Activated CD8-positive, alpha-beta memory T cell treated with anti-CD3 and anti-CD28 coated beads for 24 hours (primary cell): ENCODE data around the gene GAL3ST3.
A peak's percentile ranks its signal among the peaks of the same experiment; 100 is the strongest.
"Not testable (repeated sequence)": the region's sequence is repeated elsewhere in the genome, so short reads cannot be mapped to it uniquely, and the experiment has no call there.

Experiments
- DNase-seq: peaks from one replicate; pipeline ENCODE4 v3.0.0-alpha.2; 2020

GAL3ST3 gene

DNA sequence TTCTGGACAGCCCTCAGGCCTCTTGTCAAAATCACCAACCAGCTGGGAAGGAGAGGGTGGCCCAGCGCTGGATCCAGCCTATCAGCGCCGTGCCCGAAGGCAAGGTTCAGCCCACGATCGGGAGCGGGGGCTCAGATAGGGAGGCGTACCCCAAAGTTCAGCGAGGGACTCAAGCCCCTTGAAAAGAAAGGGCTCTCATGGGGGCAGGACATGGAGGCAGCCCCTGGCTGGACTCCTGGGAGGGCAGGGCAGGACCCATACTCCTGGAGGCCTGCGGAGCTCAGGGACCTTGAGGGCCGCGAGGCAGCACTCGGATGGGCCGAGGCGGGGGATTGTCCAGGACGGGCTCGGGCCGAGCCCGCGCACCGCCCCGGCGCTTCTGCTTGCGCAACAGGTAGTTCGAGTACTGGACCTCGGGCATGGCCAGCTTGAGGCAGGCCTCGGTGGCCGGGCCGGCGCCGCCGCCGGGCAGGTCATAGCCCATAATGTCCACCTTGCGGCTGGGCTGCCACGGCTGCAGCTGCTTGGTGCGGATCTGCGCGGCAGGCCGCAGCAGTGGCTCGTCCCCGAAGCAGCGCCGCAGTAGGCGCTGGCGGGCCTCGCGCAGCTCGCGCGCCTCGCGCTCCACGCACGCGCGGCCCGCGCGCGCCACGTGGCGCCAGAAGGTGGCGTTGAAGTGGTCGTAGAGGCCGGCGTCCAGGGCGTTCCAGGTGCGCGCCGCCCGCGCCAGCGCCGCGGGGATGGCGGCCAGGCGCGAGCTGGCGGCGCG is 6.5 kb downstream of the GAL3ST3 start:
- DNase-seq, result no peak

DNA sequence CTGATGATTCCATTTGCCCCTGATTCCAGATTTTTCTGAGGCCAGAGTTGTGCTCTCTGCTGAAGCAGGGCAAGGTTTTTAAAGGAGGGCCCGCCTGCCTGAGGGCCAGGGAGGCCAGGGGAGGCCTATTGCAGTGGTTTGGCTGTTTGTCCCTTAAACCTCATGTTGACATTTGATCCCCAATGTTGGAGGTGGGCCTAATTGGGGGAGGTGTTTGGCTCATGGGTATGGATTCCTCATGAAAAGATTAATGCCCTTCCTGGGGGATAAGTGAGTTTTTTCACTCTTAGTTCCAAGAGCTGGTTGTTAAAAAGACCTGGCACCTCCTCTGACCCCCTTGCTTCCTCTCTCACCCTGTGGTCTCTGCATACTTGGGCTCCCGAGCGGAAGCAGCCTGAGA is 9.2 kb downstream of the GAL3ST3 start:
- no peak for DNase-seq

DNA sequence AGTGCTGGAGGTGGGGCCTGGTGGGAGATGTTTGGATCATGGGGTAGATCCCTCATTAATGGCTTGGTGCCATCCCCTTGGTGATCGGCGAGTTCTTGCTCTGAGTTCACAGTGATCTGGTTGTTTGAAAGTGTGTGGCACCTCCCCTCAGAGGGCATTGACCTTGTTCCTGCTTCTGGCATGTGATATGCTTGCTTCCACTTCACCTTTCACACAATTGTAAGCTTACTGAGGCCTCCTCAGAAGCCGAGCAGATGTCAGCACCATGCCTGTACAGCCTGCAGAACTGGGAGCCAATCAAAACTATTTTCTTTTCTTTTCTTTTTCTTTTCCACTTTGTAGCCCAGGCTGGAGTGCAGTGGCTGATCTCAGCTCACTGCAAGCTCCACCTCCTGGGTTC is 11.6 kb downstream of the GAL3ST3 start:
- no peak for DNase-seq

DNA sequence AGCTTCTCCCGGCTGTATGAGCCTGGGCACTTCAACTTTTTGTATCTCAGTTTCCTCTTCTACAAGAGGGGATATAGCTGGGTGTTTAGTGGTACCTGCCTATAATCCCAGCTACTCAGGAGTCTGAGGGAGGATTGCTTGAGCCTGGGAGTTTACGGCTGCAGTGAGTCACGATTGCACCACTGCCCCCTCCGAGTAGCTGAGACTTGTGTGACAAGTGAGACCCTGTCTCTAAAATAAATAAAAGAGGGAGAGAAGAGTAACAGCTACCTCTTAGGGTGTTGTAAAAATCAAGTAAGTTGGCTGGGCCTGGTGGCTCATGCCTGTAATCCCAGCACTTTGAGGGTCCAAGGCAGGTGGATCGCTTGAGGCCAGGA is 12.6 kb downstream of the GAL3ST3 start:
- no peak for DNase-seq

DNA sequence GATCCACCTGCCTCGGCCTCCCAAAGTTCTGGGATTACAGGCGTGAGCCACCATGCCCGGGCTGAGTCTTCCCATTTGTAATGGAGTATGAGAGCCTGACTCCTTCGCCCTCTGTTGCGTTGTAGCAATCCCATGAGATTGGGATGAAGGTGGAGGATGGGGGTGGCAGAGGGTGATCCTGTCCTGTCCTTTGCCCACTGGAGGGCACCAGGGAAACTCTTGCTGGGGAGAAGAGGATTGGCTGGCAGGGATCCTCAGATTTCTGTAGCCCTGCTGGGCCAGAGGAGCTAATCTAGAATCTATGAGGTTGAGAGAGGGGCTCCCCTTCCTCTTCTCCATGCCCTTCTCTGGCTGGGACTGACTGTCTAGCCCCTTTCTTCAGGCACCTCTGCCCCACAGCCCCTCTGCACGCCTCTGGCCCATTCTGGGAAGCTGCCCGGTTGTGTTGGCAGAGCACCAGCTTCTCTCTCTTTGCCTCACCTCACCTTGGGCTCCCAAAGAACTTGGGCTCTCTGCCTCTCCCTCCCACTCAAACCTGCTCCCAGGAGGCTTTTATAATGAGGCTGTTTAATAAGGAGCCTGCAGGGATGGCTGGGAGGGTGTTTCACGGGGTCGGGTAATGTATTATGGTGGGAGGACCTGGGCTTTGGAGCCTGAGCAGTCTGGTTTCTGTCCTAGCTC is 13.2 kb downstream of the GAL3ST3 start:
- no peak for DNase-seq

DNA sequence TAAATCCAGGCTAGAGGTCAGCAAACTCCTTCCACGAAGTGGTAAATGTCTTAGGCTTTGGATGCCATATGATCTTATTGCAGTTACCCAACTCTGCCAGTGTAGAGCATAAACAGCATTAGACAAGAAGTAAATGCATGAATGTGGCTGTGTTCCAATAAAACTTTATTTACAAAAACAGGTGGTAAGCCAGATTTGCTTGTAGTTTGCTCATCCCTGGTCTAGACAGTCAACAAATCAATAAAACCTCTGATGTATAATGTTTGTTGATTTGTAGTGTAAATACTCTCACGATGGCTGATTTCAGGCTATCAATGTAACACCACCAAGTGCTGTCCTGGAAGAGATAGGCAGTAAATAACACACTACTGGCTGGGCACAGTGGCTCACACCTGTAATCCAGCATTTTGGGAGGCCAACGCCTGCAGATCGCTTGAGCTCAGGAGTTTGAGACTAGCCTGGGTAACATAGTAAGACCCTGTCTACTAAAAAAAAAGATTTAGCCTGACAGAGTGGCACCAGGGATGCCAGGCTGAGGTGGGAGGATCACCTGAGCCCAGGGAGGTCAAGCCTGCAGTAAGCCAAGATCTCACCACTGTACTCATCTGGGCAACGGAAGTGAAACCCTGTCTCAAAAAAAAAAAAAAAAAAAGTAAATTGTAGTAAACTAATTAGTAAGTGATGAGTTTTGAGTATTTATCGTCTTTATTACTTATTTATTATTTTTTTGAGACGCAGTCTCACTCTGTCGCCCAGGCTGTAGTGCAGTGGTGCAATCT is 15.8 kb downstream of the GAL3ST3 start:
- DNase-seq, result no peak

DNA sequence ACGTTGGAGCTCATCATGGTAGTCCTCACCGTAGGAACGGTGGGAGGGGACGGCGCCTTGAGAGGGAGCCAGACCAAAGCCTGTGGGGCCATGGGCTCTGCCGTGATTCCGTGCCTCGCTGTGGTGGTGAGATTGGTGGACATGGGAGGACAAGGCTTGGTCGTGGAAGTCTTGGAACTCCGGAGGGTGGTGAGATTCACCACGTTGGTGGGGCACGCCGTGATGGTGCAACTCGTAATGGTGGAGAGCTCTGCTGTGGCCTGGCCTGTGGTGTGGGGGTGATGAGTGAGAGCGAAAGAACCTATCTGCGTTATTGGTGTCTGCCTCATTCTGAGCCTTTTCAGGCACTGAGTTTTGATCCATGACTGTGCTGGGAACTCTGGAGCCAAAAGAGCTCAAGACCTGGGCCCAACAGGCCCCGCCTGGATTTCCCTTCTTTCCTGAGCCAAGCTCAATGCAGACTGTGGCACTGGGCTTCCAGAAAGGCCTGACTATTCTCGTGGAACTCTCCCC is 22.9 kb downstream of the GAL3ST3 start, which contains the start of gene CATSPER1:
TSS of gene CATSPER1 (minus strand) at position 463 of the 513 bp plus-strand sequence. CDS start at position 363, 100 bp downstream.
- DNase-seq, result no peak

DNA sequence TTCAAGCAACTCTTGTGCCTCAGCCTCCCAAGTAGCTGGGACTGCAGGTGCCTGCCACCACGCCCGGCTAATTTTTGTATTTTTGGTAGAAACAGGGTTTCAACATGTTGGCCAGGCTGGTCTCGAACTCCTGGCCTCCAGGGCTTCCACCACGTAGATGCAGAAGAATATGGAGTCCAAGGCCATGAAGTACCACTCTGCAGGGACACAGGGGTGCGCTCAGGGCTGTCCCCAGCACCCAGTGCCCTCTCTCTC is 25.8 kb downstream of the GAL3ST3 start:
- not testable (repeated sequence) for DNase-seq

DNA sequence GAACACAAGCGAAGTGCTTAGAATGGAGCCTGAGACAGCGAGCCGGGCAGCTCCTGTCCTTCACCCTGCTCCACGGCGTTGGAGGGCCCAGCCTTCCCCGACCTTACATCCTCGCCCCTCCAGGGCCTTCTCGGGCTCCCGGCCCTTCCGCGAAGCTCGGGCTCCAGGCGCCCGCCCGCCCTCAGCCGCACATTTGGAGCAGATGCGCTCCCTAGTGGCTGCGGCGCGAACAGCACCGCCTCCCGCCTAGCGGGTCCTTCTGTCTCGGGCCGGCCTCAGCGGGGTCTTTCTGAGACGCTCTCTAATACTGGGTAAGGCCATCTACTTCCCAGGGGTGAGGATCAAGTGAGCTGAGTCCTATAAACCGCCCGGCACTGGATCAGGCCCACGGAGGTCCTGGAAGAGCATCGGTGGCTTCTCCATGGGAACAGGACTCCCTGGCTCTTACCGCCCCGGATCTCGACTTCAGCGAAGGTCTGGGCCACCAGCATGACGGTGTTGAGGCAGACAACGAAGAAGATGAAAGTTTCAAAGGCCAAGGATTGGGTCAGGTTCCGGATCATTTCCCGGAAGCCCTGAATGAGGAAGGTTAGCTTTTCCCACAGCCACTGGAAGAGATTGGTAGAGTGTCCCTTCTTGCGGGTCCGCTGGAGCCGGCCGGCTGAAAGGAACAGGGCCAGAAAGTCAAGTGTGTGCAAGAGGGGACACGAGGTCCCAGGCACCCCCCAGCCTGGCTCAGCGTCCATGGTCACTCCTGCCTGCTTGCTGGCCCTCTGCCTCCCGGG is 26.4 kb downstream of the GAL3ST3 start:
- DNase-seq, result peak; percentile 96

DNA sequence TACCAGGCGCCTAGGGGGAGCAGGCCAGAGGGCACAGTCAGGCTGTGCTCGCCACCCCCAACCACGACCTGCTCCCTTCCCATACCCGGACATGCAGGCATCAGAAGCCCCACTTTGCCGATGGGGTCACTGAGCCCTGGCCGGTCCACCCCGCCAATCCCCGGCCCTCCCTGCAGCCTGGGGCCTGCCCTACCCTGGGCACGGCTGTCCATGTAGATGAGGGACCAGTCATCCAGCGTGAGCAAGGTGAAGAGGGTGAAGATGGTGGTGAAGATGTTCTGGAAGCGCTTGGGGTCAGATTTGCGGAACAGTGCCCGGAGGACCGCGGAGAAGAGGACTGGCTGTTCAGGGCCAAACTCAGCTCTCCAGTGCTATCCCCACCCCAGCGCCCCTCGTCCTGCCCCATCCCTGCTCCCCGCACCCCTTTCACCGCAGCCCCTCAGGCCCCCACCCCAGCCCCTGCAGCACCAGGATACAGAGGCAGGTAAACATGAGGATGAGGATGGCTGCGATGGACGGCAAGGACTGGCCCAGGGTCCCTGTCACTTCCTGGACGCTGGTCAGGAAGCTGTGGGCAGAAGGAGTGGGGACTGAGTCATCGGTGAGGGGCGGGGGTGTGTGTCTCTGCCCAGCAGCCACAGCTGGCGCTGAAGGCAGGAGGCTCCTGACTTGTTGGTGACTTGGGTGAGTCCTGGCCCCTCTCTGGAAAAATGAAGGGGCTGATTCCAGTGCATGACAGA is 28.2 kb downstream of the GAL3ST3 start:
- no peak for DNase-seq

DNA sequence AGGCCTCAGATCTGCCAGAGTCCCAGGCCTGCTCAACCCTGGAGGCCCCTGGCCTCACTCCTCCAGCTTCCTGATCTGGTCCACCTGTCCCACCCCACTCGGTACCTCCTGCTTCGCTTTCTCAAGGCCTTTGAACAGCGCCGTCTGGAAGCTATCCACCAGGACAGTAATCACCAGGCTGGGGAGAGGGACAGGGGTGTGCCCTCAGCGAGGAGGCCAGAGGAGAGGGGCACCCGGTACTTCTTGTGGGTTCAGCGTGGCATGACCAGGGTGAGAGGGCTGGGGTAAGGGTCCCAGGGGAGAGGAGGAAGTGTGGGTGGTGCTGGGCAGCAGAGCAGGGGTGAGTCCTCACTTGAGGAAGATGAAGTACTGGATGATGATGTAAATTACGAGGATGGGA is 28.7 kb downstream of the GAL3ST3 start:
- no peak for DNase-seq

DNA sequence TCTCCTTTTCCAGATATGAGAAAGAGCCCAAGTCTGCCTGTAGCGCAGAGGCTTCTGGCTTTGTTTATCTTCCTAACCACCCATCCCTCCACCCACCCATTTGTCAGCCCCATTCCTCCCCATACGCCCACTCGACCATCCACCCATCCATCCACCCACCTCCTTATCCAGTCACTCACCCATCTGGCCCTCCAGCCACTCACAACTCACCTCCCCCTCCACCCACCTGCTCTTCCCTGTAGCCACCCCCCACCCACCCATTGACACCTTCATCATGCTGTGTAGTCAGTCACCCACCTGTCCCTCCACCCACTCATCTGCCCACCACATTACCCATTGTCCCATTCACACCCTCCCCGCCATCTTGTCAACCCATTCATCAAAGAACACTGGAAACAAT is 31.6 kb downstream of the GAL3ST3 start:
- no peak for DNase-seq

DNA sequence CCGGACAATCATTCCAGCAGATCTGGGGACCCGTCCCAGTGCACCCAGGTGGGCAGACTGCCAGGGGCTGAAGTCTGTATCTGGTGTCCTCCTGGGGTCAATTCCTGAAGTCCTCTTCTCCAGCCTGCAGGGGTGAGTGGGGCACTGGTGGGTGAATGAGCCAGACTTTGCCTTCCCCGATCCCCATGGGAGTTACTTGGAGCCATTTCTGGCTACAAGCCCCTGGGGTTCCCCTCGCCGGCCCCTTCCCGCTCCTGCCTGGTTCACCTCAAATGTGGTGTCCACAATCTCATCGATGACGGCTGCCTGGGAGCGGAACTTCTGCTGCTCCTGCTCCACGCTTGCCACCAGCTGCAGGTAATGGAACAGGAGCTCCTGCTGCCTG is 32.2 kb downstream of the GAL3ST3 start:
- DNase-seq, result no peak

DNA sequence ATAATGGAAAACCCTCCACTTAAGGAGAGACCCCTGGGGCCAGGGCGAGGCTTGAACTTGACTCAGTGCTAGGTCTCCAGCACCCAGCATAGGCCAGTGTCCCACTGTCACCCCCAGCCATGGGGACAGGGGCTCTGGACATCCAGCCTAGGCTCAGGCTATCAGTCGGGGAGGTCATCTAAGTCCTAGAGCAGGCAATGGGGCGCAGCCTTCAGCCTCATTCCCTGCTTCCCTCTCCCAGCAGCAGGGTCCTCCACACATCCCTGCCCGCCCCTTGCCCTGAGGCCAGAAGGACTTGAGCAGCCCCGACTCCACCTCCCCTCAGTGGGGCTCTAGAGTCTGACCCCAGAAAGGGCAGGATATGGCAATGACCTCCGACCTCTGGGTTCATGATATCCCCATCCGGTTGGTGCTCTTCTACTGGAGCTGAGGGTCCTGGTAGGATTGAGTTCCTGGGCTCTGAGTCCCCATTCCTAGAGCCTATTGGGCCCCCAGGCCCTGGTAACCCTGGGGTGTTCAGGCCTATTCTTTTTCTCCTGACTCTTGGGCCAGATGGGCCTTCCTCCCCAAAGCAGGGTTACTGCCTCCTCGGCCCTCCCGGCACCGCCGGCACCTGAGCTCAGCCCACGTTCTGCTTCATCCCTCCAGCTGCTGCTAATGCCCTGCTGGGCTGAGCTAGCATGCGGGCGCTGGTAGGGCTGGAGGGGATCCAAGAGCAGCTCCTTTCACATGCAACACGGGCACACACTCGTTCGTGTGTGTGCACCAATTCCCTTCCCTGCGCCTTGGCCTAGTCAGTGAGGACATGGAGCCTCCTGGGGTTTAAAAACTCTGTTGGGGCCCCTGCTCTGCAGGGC is 32.8 kb downstream of the GAL3ST3 start:
- DNase-seq, result no peak

DNA sequence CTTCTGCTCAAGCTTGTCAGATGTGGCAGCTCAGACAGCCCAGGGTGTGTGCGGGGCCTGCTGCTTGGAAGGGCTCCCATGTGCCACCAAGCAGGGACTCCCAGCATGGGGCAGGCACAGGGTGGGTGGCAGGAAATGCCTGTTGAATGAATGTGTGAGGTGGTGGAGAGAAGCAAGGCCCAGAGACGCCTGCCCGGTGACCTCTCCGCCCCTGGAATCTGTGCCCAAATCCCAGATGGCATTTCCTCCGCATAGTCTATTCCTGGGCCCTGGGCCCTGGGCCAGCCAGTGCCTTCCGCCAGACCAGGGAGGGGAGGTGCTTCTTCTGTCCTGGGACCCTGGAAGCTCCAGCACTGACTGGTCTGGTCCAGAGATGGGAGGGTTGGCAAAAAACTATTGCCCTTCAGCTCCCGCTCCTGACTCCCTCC is 33.5 kb downstream of the GAL3ST3 start:
- no peak for DNase-seq

DNA sequence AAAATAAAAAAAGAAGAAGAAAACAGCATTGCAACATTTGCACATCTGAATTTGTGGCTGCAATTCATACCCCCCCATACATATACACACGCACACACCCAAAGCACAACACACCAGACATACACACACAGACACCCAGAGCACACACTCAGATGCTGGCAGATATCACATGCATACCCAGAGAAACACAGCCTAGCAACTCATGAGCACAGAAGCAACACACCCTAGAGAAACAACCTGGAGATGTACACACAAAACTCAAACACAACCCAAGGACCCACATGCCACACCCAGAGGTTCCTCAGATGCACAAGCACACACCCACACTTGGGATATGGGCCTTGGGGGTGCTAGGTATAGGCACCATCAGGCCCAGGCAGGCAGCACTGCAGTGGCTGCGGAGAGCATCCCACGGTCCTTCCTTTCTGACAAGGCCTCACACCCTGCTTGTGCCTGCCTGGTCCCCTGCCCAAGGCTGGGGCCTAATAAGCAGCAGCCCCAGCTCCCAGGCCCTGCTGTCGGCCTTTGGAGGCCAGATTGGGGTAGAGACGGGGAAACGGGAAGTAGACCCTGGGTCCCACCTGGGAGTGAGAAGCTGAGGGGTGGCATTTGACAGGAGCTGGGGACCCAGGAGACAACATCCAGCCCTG is 34.0 kb downstream of the GAL3ST3 start:
- no peak for DNase-seq

DNA sequence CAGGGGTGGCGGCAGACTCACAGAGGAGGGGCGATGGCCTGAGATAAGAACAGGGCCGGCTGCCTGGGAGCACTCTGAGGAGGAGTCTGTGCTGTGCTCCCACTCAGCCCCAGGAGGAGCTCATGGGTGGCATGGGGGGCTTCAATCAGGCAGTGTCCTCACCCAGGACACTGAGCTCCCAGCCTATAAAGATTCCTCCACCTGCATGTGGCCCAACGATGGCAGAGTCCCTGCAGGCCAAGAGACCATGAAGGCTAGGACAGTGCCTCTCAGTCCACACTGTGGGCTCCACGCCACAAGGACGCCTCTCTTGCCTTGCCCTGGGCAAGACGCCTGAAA is 35.2 kb downstream of the GAL3ST3 start:
- DNase-seq, result no peak

DNA sequence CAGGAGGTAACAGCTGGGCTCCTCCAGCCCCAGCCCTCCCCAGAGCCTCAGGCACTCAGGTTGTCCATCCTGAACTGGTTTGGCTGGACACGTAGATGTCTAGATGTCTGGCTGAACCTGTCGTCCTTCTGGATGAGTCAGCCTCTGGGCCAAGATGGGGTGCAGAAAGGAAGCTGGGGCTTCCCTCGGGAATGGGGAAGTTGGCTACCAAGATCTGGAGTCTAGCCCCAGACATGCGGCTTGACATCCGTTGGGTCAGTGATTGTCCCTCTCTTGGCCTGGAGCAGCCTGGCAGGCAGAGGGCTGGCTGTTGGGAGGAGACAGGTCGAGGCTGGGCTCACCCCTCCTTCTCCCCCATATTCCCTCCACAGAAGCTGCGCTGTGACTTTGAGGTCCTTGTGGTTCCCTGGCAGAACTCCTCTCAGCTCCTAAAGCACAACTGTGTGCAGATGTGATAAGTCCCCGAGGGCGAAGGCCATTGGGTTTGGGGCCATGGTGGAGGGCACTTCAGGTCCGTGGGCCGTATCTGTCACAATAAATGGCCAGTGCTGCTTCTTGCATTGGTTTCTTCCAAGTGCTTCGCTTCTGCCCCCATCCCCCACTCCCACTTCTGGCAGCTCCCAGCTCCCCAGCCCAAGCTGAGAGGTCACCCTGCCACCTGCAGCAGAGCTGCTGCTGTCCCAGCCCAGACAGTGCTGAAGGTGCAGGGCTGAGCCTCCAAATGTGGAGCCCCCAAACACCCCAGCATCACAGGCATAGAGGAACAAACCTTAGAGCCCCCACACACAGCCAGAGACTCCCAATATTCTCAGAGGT is 35.8 kb downstream of the GAL3ST3 start:
- DNase-seq, result no peak

DNA sequence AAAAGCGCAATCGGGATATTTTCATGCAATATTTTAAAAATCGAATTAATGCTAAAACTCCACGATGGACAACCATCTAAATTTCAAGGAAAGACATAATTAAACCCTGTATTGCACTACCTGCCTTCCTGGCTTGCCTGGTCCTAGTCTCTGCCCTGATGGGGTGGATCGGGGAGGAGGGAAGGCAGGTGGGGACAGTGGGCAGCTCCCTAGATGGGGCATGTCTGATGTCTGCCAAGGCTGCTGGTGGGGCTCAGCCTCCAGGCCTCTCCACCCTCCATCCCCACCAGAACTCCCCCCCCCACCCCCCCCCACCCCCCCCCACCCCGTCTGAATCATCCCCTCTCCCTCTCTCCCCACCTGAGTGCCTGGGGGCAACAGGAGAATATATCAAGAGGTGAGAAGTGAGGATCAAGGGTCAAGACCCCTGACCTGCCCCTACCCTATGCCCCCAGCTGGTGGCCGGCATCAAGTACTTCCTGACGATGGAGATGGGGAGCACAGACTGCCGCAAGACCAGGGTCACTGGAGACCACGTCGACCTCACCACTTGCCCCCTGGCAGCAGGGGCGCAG is 36.5 kb downstream of the GAL3ST3 start:
- no peak for DNase-seq
